HG03039 (cell line): Measurements from ENCODE around the gene ACHE.

Experiments
- ATAC-seq: cut with Tn5 transposase; IDR thresholded peaks from one replicate; pipeline ENCODE4 v1.9.1; 2021; ENCODE audit warnings: mild to moderate bottlenecking, moderate library complexity; ENCODE audit not compliant: unreplicated experiment

Gene ACHE

GRCh38 chr7:100897772-100898454, 2.2 kb upstream of the ACHE start:
- no peak for ATAC-seq

- ATAC-seq: no peak
Measured at GRCh38 chr7:100896732-100897608, 1.3 kb upstream of the ACHE start.

GRCh38 chr7:100895956-100896731, 456 bp upstream of the ACHE start:
- no peak for ATAC-seq

- ATAC-seq: no peak
Measured at GRCh38 chr7:100894860-100895700, 608 bp downstream of the ACHE start.

GRCh38 chr7:100893910-100894721, 1.6 kb downstream of the ACHE start:
- ATAC-seq: no peak

GRCh38 chr7:100893318-100893895, 2.3 kb downstream of the ACHE start:
- no peak for ATAC-seq

GRCh38 chr7:100892364-100893317, 3.0 kb downstream of the ACHE start:
- ATAC-seq: no peak

GRCh38 chr7:100891568-100892247, 4.0 kb downstream of the ACHE start:
- no peak for ATAC-seq

GRCh38 chr7:100890653-100891567, 4.8 kb downstream of the ACHE start:
- ATAC-seq: no peak

GRCh38 chr7:100888988-100889750, 6.5 kb downstream of the ACHE start, which contains the start of gene UFSP1:
Gene UFSP1, minus strand, starts transcription at chr7:100889715. Its CDS starts 444 bp downstream, at chr7:100889271.
- ATAC-seq: peak; percentile 23

GRCh38 chr7:100888291-100888987, 7.2 kb downstream of the ACHE start:
- ATAC-seq: no peak

- ATAC-seq: no peak
Measured at GRCh38 chr7:100887516-100888290, 8.0 kb downstream of the ACHE start.

- ATAC-seq: no peak
Measured at GRCh38 chr7:100886936-100887515, 8.7 kb downstream of the ACHE start.
